Activated B cell treated with CpG ODN at 0.5 μM for 24 hours (primary cell): ENCODE data around the gene ITGAV. TPM values are rescaled to one million over a fixed set of nuclear protein-coding genes. Genes with fewer than 3 reads are reported as not detected.

ENCODE experiments used
- ATAC-seq: fragments of 200-7000 bp; cut with Tn5 transposase; one replicate; pipeline ENCODE4 v1.10.0; 2021; ENCODE audit warnings: low read depth, mild to moderate bottlenecking, moderate library complexity
- CTCF ChIA-PET: fragments of 350-600 bp; sonication (Branson Sonifier 250); formaldehyde crosslinking; loops from one replicate; lab custom pipeline; 2021; ENCODE audit warnings: antibody characterized with exemption; lab: Charles Lee
- POLR2A ChIA-PET: fragments of 350-600 bp; sonication (Branson Sonifier 250); formaldehyde crosslinking; loops from one replicate; lab custom pipeline; 2021; ENCODE audit warnings: antibody characterized with exemption; lab: Charles Lee
- DNase-seq: peaks from one replicate; pipeline ENCODE4 v3.0.0; 2022
- H3K27ac Mint-ChIP-seq: one replicate; pipeline ENCODE4 v1.8.0; 2020; ENCODE audit warnings: mixed read lengths
- H3K27me3 Mint-ChIP-seq: one replicate; pipeline ENCODE4 v1.8.0; 2021; ENCODE audit warnings: mixed read lengths
- H3K36me3 Mint-ChIP-seq: one replicate; pipeline ENCODE4 v1.8.0; 2021; ENCODE audit warnings: low read depth, mixed read lengths
- H3K4me1 Mint-ChIP-seq: one replicate; pipeline ENCODE4 v1.8.0; 2021; ENCODE audit warnings: mixed read lengths
- H3K4me3 Mint-ChIP-seq: one replicate; pipeline ENCODE4 v1.8.0; 2020; ENCODE audit warnings: mild to moderate bottlenecking, mixed read lengths
- H3K9me3 Mint-ChIP-seq: one replicate; pipeline ENCODE4 v1.8.0; 2020; ENCODE audit warnings: mixed read lengths
- intact Hi-C: fragments of 100-400 bp; cut with micrococcal nuclease; formaldehyde crosslinking; loops from one replicate; pipeline ENCODE4 v1.15.1; 2024
- total RNA-seq: library from RNA; stranded (reverse); gene quantifications from 2 replicates; pipeline ENCODE4 v1.2.3, GENCODE V29; 2022
- TF ChIP-seq, protein P1 (sequence below): fragments of 200-600 bp; IDR thresholded peaks from one replicate; pipeline ENCODE4 v1.8.0; 2022; ENCODE audit warnings: antibody characterized with exemption, mild to moderate bottlenecking

The ITGAV gene
- total RNA-seq, 1 donor from 2014 or later = 4.1 TPM

DNA sequence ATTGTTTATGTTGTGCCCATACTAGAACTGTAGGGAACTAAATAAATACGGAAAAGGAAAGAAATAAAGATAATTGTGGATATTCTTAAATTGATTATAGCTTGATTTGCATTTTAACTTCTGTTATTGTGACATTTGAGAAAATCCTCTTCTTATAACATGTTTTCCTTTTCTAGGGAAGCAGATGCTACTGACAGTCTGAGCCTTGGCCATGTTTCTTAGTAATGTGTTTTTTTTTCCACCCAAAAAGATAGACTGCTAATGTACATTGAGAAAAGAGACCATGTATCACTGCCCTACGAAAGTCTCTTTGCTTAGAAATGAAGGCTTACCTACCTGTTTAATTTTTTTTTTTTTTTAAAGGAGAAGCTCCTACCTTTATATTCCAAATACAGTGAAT is 22.2 kb downstream of the ITGAV start:
- Mint-ChIP-seq H3K27me3 (no peaks in the 10 kb centered on the region), H3K36me3 (no peaks in the 10 kb centered on the region), H3K4me3 (no peak overlapping the region), H3K9me3 (no peaks in the 10 kb centered on the region), H3K4me1 (no peaks in the 10 kb centered on the region), H3K27ac (no peak overlapping the region)
- ChIA-PET CTCF (no interaction called here), POLR2A (no interaction called here)
- no peak for DNase-seq
- intact Hi-C loops = no loop called here
- no peak for ATAC-seq
- TF ChIP-seq, protein P1, sequence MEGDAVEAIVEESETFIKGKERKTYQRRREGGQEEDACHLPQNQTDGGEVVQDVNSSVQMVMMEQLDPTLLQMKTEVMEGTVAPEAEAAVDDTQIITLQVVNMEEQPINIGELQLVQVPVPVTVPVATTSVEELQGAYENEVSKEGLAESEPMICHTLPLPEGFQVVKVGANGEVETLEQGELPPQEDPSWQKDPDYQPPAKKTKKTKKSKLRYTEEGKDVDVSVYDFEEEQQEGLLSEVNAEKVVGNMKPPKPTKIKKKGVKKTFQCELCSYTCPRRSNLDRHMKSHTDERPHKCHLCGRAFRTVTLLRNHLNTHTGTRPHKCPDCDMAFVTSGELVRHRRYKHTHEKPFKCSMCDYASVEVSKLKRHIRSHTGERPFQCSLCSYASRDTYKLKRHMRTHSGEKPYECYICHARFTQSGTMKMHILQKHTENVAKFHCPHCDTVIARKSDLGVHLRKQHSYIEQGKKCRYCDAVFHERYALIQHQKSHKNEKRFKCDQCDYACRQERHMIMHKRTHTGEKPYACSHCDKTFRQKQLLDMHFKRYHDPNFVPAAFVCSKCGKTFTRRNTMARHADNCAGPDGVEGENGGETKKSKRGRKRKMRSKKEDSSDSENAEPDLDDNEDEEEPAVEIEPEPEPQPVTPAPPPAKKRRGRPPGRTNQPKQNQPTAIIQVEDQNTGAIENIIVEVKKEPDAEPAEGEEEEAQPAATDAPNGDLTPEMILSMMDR = no peak

DNA sequence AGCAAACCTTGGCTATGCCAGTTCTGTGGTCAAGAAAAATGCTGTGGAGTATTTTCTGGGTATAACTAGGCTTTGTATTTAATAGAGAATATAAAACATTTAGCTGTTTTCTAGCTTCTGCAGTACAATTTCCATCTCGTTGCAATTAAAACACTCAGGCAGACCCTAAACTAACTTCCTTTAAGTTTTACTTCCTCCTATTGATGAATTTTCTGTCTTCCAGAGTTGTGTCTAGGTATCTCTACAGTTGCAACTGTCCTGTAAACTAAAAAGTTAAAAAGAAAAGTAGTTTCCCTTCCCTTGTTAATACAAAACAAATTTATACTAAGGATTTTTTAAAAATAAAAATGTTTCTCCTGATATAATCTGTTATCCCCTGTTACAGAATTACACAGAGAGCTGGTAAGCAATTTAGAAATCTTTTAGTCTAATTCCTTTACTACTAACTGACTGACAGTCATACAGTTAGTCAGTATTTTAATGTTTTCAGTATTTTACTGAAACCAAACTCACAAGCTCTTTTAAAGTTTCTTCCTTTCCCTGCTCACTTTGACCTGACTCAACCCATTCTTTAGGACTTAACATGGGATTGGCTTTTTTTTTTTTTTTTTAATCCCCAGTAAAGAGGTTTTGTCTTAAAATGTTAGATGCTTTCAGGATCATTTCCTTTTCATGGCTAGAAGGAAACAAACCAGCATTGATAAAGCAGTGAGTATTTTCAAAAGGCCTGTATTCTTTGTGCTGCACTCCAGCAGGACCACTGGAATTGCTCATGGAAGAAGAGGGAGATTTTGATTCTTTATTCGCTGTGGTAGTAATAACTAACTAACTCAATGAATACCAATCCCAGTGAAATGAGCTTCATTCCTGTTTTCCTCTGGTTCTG is 22.9 kb downstream of the ITGAV start:
- ATAC-seq (no peak), DNase-seq (no peak)
- Mint-ChIP-seq H3K27ac (no peak overlapping the region), H3K36me3 (no peaks in the 10 kb centered on the region), H3K4me3 (no peak overlapping the region), H3K27me3 (no peaks in the 10 kb centered on the region), H3K4me1 (no peaks in the 10 kb centered on the region), H3K9me3 (no peaks in the 10 kb centered on the region)
- TF ChIP-seq, protein P1 = no peak
- ChIA-PET CTCF (no interaction called here), POLR2A (no interaction called here)
- intact Hi-C loops = no loop called here

DNA sequence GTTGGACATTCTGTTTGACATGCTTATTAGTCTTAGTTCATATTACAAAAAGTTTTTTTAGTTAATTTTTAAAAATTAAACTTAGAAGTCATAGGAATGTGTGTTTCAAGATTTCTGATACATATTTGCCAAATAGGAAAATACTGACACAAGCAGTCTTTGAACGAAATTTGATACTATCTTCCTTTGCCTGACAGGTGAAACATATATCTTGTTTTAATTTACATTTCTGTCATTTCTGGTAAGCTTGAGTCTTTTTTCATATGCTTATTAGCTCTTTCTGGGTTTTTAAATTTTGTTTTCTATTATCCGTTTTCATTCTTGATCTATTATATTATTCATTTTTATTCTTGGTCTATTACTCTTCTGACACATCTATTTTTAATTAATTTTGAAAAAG is 24.5 kb downstream of the ITGAV start:
- Mint-ChIP-seq H3K27ac (no peak overlapping the region), H3K4me1 (no peaks in the 10 kb centered on the region), H3K9me3 (no peaks in the 10 kb centered on the region), H3K4me3 (no peak overlapping the region), H3K36me3 (no peaks in the 10 kb centered on the region), H3K27me3 (no peaks in the 10 kb centered on the region)
- ChIA-PET CTCF (no interaction called here), POLR2A (no interaction called here)
- TF ChIP-seq, protein P1 = no peak
- DNase-seq (no peak), ATAC-seq (no peak)
- intact Hi-C loops = no loop called here

DNA sequence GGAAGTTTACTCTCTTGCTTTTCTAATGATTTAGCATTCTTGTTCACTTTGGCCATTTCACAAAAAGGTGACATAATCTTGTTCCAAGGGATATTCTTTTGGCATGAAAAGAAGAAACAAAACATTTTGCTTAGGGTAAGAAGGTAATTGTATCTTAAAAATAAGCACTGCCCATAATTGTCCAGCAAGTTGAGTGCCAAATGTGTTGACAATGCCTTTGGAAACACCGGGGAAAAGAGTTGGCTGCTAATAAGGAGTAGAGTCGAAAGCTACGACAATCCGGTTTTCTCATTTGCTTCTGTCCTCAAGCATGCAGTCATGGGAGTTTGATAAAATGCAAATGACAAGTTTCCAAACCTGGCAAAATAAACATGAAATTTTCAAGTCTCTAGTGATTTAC is 27.3 kb downstream of the ITGAV start:
- no peaks in the 10 kb centered on the region for H3K4me1 Mint-ChIP-seq
- H3K27ac Mint-ChIP-seq = no peak overlapping the region
- no peaks in the 10 kb centered on the region for H3K27me3 Mint-ChIP-seq
- no peaks in the 10 kb centered on the region for H3K36me3 Mint-ChIP-seq
- CTCF ChIA-PET = no interaction called here
- DNase-seq = no peak
- no peak overlapping the region for H3K4me3 Mint-ChIP-seq
- H3K9me3 Mint-ChIP-seq = no peaks in the 10 kb centered on the region
- TF ChIP-seq, protein P1 = no peak
- POLR2A ChIA-PET = no interaction called here
- ATAC-seq = no peak
- intact Hi-C loops = no loop called here

DNA sequence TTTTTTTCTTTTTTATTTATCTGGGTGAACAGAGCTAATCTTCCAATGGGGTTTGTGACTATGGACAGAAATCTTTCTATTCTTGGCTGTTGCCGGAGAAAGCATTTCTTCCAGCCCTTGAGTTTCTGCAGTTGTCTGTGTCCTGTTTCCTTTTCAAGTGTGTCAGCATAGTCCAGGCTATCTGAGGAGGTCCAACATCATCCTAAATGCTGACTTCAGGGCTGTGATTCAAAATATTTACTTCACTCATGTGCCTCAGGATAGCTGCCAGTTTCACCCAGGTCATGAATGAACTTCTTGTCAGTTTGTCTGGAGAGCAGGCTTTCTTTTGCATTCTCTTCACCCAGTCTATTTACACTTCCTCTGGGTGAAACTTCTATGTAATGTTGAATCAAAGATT is 27.9 kb downstream of the ITGAV start:
- Mint-ChIP-seq H3K27me3 (no peaks in the 10 kb centered on the region), H3K4me3 (no peak overlapping the region), H3K27ac (no peak overlapping the region), H3K4me1 (no peaks in the 10 kb centered on the region), H3K9me3 (no peaks in the 10 kb centered on the region), H3K36me3 (no peaks in the 10 kb centered on the region)
- TF ChIP-seq, protein P1 = no peak
- DNase-seq (no peak), ATAC-seq (no peak)
- intact Hi-C loops = no loop called here
- CTCF ChIA-PET = no interaction called here
- POLR2A ChIA-PET = no interaction called here
